Spleen (tissue), 11 donors: Measurements from ENCODE around the gene RBM38. TPM values are rescaled to one million over a fixed set of nuclear protein-coding genes. Genes with fewer than 3 reads are reported as not detected.

Experiments used
- DNase-seq: peaks from one replicate; pipeline ENCODE4 v3.0.0-alpha.2; 2020
- H3K27ac ChIP-seq, 8 donors: fragments of 200-600 bp; sonication (generic) in 7 of 8; 1 replicate in 4 of 8; 2 replicates in 4 of 8; pipeline versions ENCODE4 v1.5.0 to v1.8.0; 2016 to 2021; ENCODE audit warnings: inconsistent platforms in 4 of 8, mild to moderate bottlenecking in 4 of 8, moderate library complexity in 1 of 8
- H3K27me3 ChIP-seq, 7 donors: fragments of 200-600 bp; sonication (generic) in 6 of 7; replicated peaks in 1 of 7; 1 replicate in 4 of 7; 2 replicates in 3 of 7; pipeline versions ENCODE4 v1.5.0 to v1.8.0; 2016 to 2021; ENCODE audit warnings: inconsistent platforms in 3 of 7, mild to moderate bottlenecking in 1 of 7
- H3K36me3 ChIP-seq, 6 donors: fragments of 200-600 bp; sonication (generic) in 5 of 6; 1 replicate in 4 of 6; 2 replicates in 2 of 6; pipeline versions ENCODE4 v1.5.0 to v1.8.0; 2016 to 2021; ENCODE audit warnings: inconsistent platforms in 2 of 6
- H3K4me1 ChIP-seq, 6 donors: fragments of 200-600 bp; sonication (generic) in 5 of 6; 1 replicate in 3 of 6; 2 replicates in 3 of 6; pipeline versions ENCODE4 v1.5.0 to v1.8.0; 2016 to 2021; ENCODE audit warnings: inconsistent platforms in 3 of 6
- H3K4me3 ChIP-seq, 8 donors: fragments of 200-600 bp; sonication (generic) in 7 of 8; 1 replicate in 4 of 8; 2 replicates in 4 of 8; pipeline versions ENCODE4 v1.5.0 to v1.8.0; 2016 to 2021; ENCODE audit warnings: inconsistent platforms in 4 of 8, mild to moderate bottlenecking in 4 of 8, moderate library complexity in 2 of 8
- H3K9me3 ChIP-seq, 8 donors: fragments of 200-600 bp; sonication (generic) in 7 of 8; 1 replicate in 4 of 8; 2 replicates in 4 of 8; pipeline versions ENCODE4 v1.5.0 to v1.8.0; 2016 to 2021; ENCODE audit warnings: inconsistent platforms in 4 of 8
- CTCF ChIP-seq, 11 experiments: fragments of 200-600 bp in 7 of 11; fragments of 450-650 bp in 4 of 11; sonication (generic) in 4 of 11; IDR thresholded peaks in 8 of 11; conservative IDR thresholded peaks in 3 of 11; 1 replicate in 7 of 11; 2 replicates in 4 of 11; pipeline versions ENCODE4 v1.4.0 to v1.8.0; 2016 to 2021; ENCODE audit warnings: antibody characterized with exemption in 11 of 11, inconsistent platforms in 4 of 11, mild to moderate bottlenecking in 1 of 11
- POLR2A ChIP-seq, 3 donors: fragments of 450-650 bp; IDR thresholded peaks; one replicate each; pipeline ENCODE4 v1.5.1; 2017; ENCODE audit warnings: antibody characterized with exemption in 3 of 3, mild to moderate bottlenecking in 1 of 3
- POLR2AphosphoS5 ChIP-seq, 3 donors: sonication (generic); formaldehyde crosslinking; IDR thresholded peaks; one replicate each; pipeline ENCODE4 v1.5.1; 2017; ENCODE audit warnings: antibody characterized with exemption in 3 of 3
- WGBS, 5 donors: extraction: QIAGEN DNeasy Blood & Tissue Kit in 3 of 5; methylation state at CpG; one replicate each; pipeline versions ENCODE4 v1.1.5 to v1.1.7; 2013 to 2018; 5-methylcytosine and 5-hydroxymethylcytosine counted together
- intact Hi-C: fragments of 100-400 bp; cut with DNase I; formaldehyde crosslinking; loops from one replicate; pipeline ENCODE4 v1.15.0; 2023; ENCODE audit warnings: low total_unique reads
- polyA plus RNA-seq, 3 donors: library from polyadenylated mRNA; stranded (reverse); fragments of 200-250 nt; gene quantifications; one replicate each; pipeline ENCODE4 v1.2.1, GENCODE V29; 2013
- total RNA-seq, 7 donors: library from RNA; depleted of rRNA in 3 of 7; stranded (reverse); fragments of >200 nt in 3 of 7; fragmentation: NEBNext Ultra II Directional in 4 of 7; extraction: Animal tissue kit (Norgen Biotek cat#: 25700) in 4 of 7; gene quantifications; one replicate each; pipeline versions ENCODE4 v1.1.0 to v1.2.1, GENCODE V29; 2016 to 2021
- donor health status: healthy with polysubstance abuse.
- donor health status: DM: no; HTN: no; CAD: no; lungs with moderate emphysema.
- donor health status: DM: no; HTN: no; CAD: no.
- donor health status: Bipolar disorder and iron deficiency.
- donor health status: healthy.
- donor health status: DM: no; HTN: no; CAD: no.
- donor health status: DM: yes; HTN: yes; CAD: no.

RBM38 gene
- total and polyA plus RNA-seq, 10 donors: 48.6 to 120 (median 65.8) TPM

GRCh38 chr20:57393321-57394120, 2.3 kb downstream of the RBM38 start:
- H3K4me1 ChIP-seq: peaks cover 68 to 92% (median 88%) of the 10 kb centered on the region in 6 donors
- no peaks in the 10 kb centered on the region for H3K9me3 ChIP-seq
- H3K27ac ChIP-seq: peak overlapping the region; percentile 80 to 98 (median 92)
- intact Hi-C loops: no loop called here
- no peaks in the 10 kb centered on the region for H3K27me3 ChIP-seq
- H3K4me3 ChIP-seq: peak overlapping the region; percentile 64 to 94 (median 76)
- no peak for TF ChIP-seq POLR2AphosphoS5 (IDR thresholded peaks at IDR 0.05)
- TF ChIP-seq POLR2A (IDR thresholded peaks at IDR 0.05): no peak
- peak; percentile 72 for DNase-seq
- WGBS, 5 donors: 61 to 75% (median 71%) methylated on average over 14 of the region's 14 CpGs
- H3K36me3 ChIP-seq: peaks cover 0 to 54% (median 38%) of the 10 kb centered on the region in 6 donors

GRCh38 chr20:57394121-57395082, 3.2 kb downstream of the RBM38 start:
- Histone ChIP-seq H3K4me1 (peaks cover 76 to 92% (median 88%) of the 10 kb centered on the region in 6 donors), H3K27me3 (no peaks in the 10 kb centered on the region), H3K27ac (peak overlapping the region in 6 of 8 donors; percentile 35 to 98 (median 93)), H3K9me3 (no peaks in the 10 kb centered on the region), H3K36me3 (peaks cover 0 to 61% (median 38%) of the 10 kb centered on the region in 6 donors), H3K4me3 (peak overlapping the region in 5 of 8 donors; percentile 4 to 94 (median 76))
- peak; percentile 78 for DNase-seq
- intact Hi-C loops: no loop called here
- TF ChIP-seq POLR2AphosphoS5 (IDR thresholded peaks at IDR 0.05): peak in 1 of 3 donors; percentile 30
- no peak for TF ChIP-seq POLR2A (IDR thresholded peaks at IDR 0.05)
- no peak for TF ChIP-seq CTCF (IDR thresholded peaks at IDR 0.05 in 8 of 11, conservative IDR thresholded peaks at IDR 0.05 in 3 of 11)
- 70 to 89% (median 77%) methylated on average over 22 to 27 of the region's 27 CpGs for WGBS, 5 donors

GRCh38 chr20:57395111-57395966, 4.1 kb downstream of the RBM38 start:
- intact Hi-C loops: no loop called here

More at GRCh38 chr20:57395111-57395966, 4.1 kb downstream of the RBM38 start:
- Histone ChIP-seq H3K27me3 (no peaks in the 10 kb centered on the region), H3K4me1 (peaks cover 76 to 92% (median 88%) of the 10 kb centered on the region in 6 donors), H3K36me3 (peaks cover 0 to 70% (median 41%) of the 10 kb centered on the region in 6 donors), H3K9me3 (no peaks in the 10 kb centered on the region), H3K27ac (peak overlapping the region; percentile 35 to 98 (median 86)), H3K4me3 (peak overlapping the region in 4 of 8 donors; percentile 15 to 94 (median 78))
- WGBS, 5 donors: 56 to 76% (median 71%) methylated on average over 25 to 31 of the region's 31 CpGs
- DNase-seq: peak; percentile 89
- TF ChIP-seq POLR2AphosphoS5 (IDR thresholded peaks at IDR 0.05): peak; percentile 44 to 80 (median 78)
- TF ChIP-seq CTCF (IDR thresholded peaks at IDR 0.05 in 8 of 11, conservative IDR thresholded peaks at IDR 0.05 in 3 of 11): no peak
